Parathyroid adenoma (tissue), 2 donors: ENCODE measurements around the gene JAGN1.

ENCODE experiments used
- H2AFZ ChIP-seq: fragments of 300-600 bp; sonication (generic); one replicate; pipeline ENCODE4 v1.7.0; 2017; ENCODE audit warnings: antibody characterized with exemption, mild to moderate bottlenecking
- H3K27ac ChIP-seq: fragments of 300-600 bp; sonication (generic); one replicate; pipeline ENCODE4 v1.7.0; 2017
- H3K27me3 ChIP-seq: fragments of 300-600 bp; sonication (generic); one replicate; pipeline ENCODE4 v1.7.0; 2017; ENCODE audit warnings: low read length; ENCODE audit not compliant: control insufficient read depth, insufficient read depth
- H3K36me3 ChIP-seq: fragments of 300-600 bp; sonication (generic); one replicate; pipeline ENCODE4 v1.7.0; 2017; ENCODE audit warnings: low read length; ENCODE audit not compliant: control insufficient read depth, insufficient read depth
- H3K4me1 ChIP-seq: fragments of 300-600 bp; sonication (generic); one replicate; pipeline ENCODE4 v1.7.0; 2017; ENCODE audit warnings: control low read depth
- H3K4me2 ChIP-seq: fragments of 300-600 bp; sonication (generic); one replicate; pipeline ENCODE4 v1.7.0; 2017; ENCODE audit warnings: low read length
- H3K4me3 ChIP-seq: fragments of 300-600 bp; sonication (generic); one replicate; pipeline ENCODE4 v1.7.0; 2017; ENCODE audit warnings: low read depth, low read length
- H3K79me2 ChIP-seq: fragments of 300-600 bp; sonication (generic); one replicate; pipeline ENCODE4 v1.7.0; 2017; ENCODE audit warnings: control low read depth
- H3K9ac ChIP-seq: fragments of 300-600 bp; sonication (generic); one replicate; pipeline ENCODE4 v1.7.0; 2017; ENCODE audit warnings: mild to moderate bottlenecking
- H3K9me3 ChIP-seq: fragments of 300-600 bp; sonication (generic); one replicate; pipeline ENCODE4 v1.7.0; 2017; ENCODE audit warnings: low read length; ENCODE audit not compliant: control insufficient read depth
- TF ChIP-seq, protein P1 (sequence below): fragments of 300-600 bp; sonication (generic); IDR thresholded peaks from one replicate; pipeline ENCODE4 v1.7.0; 2017; ENCODE audit warnings: antibody characterized with exemption, mild to moderate bottlenecking
- donor health status: primary hyperparathyroidism.

JAGN1 gene

DNA sequence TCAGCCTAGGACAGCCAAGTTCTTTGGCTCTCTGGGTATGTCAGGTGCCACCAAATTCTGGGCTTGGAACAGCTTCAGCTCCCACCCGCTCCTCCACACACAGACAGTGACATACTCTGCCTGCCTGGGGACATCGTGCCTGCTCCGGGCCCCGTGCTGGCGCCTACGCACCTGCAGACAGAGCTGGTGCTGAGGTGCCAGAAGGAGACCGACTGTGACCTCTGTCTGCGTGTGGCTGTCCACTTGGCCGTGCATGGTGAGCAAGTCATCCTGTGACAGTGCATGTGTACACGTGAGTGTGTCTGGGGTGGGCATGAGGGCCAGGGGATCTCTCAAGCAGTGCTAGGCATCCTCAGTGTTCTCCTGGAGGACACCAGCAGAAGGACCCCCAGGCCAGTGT is 27.4 kb downstream of the JAGN1 start:
- peaks cover 2% of the 10 kb centered on the region for H3K79me2 ChIP-seq
- H3K4me2 ChIP-seq: peak overlapping the region; percentile 73
- no peak overlapping the region for H3K4me3 ChIP-seq
- H3K27ac ChIP-seq: peak overlapping the region; percentile 71
- H3K9ac ChIP-seq: no peak overlapping the region
- TF ChIP-seq, protein P1, sequence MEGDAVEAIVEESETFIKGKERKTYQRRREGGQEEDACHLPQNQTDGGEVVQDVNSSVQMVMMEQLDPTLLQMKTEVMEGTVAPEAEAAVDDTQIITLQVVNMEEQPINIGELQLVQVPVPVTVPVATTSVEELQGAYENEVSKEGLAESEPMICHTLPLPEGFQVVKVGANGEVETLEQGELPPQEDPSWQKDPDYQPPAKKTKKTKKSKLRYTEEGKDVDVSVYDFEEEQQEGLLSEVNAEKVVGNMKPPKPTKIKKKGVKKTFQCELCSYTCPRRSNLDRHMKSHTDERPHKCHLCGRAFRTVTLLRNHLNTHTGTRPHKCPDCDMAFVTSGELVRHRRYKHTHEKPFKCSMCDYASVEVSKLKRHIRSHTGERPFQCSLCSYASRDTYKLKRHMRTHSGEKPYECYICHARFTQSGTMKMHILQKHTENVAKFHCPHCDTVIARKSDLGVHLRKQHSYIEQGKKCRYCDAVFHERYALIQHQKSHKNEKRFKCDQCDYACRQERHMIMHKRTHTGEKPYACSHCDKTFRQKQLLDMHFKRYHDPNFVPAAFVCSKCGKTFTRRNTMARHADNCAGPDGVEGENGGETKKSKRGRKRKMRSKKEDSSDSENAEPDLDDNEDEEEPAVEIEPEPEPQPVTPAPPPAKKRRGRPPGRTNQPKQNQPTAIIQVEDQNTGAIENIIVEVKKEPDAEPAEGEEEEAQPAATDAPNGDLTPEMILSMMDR: no peak
- peaks cover 11% of the 10 kb centered on the region for H3K4me1 ChIP-seq
- H3K9me3 ChIP-seq: no peaks in the 10 kb centered on the region
- H2AFZ ChIP-seq: peak overlapping the region; percentile 89
- H3K36me3 ChIP-seq: no peaks in the 10 kb centered on the region
- no peaks in the 10 kb centered on the region for H3K27me3 ChIP-seq

DNA sequence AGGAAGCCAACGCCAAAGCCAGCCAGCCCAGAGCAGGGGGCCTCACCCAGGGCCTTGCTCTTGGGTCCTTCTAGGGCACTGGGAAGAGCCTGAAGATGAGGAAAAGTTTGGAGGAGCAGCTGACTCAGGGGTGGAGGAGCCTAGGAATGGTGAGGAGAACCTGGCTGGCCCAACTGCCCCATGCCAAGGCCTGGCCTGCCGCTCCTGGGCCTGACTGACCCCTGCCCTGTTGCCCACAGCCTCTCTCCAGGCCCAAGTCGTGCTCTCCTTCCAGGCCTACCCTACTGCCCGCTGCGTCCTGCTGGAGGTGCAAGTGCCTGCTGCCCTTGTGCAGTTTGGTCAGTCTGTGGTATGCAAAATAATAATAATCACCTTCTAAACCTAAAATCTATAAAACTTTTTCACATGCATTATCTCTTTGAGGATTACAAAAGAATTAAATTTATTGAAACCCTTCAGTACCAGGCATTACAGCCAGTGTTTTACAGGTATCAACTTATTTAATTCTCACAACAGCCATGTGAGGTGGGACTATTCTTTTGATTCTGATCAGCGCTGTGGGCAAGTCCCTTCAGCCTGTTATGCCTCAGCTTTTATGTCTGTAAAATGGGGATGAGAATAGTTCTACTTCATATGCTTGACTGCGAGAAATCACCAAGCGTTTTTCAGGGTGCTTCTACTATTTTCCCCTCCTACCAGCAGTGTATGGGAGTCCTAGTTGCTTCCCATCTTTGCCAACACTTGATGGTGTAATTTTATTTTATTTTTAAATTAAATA is 28.0 kb downstream of the JAGN1 start:
- no peak overlapping the region for H3K9ac ChIP-seq
- H3K4me3 ChIP-seq: no peak overlapping the region

DNA sequence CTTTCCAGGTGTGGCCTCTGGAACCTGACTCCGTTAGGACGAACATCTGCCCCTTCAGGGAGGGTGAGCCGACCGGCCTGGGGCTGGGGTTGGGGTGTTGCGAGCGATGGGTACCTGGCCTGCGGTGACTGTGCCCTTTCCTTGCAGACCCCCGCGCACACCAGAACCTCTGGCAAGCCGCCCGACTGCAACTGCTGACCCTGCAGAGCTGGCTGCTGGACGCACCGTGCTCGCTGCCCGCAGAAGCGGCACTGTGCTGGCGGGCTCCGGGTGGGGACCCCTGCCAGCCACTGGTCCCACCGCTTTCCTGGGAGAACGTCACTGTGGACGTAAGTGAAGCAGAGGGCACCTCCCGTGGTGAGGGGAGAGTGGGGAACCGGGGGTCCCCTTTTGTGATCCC is 37.7 kb downstream of the JAGN1 start:
- Histone ChIP-seq H3K79me2 (no peaks in the 10 kb centered on the region), H2AFZ (no peak overlapping the region), H3K4me2 (no peak overlapping the region), H3K27ac (no peak overlapping the region), H3K4me1 (no peaks in the 10 kb centered on the region), H3K4me3 (no peak overlapping the region), H3K27me3 (no peaks in the 10 kb centered on the region), H3K9me3 (no peaks in the 10 kb centered on the region), H3K36me3 (no peaks in the 10 kb centered on the region), H3K9ac (no peak overlapping the region)
- TF ChIP-seq, protein P1: no peak

More for the DNA sequence above, 28.0 kb downstream of the JAGN1 start:
- TF ChIP-seq, protein P1: no peak
- Histone ChIP-seq H2AFZ (no peak overlapping the region), H3K79me2 (peaks cover 2% of the 10 kb centered on the region), H3K9me3 (no peaks in the 10 kb centered on the region), H3K27ac (no peak overlapping the region), H3K36me3 (no peaks in the 10 kb centered on the region), H3K4me1 (peaks cover 11% of the 10 kb centered on the region), H3K27me3 (no peaks in the 10 kb centered on the region), H3K4me2 (no peak overlapping the region)

DNA sequence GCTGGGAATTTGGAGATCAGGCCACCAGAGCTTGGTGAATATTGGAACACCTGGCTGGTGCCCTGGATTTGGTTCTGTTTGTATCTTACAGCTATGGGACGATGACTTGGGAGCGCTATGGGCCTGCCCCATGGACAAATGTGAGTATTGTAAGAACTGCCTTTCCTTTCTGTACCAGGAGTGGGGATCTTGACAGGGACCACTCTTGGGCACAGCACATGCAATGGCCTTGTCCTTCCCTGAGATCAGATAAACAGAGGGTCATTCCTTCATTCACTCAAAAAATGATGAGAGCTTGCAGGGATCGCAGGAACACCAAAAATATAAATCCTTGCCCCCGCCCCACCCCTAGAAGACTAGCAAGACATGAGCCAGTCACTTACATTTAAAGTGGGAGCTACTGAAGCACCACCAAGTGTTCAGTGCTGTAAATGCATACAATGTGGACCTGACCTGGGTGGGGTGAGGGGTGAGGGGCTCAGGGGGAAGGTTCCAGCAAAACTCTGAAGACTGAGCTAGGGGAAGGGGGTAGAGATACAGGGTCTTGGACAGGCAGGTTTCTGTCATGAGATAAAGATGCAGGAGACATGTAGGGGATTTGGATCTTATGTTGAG is 40.5 kb downstream of the JAGN1 start:
- Histone ChIP-seq H3K36me3 (no peaks in the 10 kb centered on the region), H3K79me2 (peaks cover 9% of the 10 kb centered on the region), H3K4me1 (peaks cover 10% of the 10 kb centered on the region), H3K9me3 (no peaks in the 10 kb centered on the region), H3K27me3 (no peaks in the 10 kb centered on the region), H3K4me3 (no peak overlapping the region), H3K9ac (no peak overlapping the region), H3K4me2 (no peak overlapping the region), H3K27ac (no peak overlapping the region), H2AFZ (no peak overlapping the region)
- TF ChIP-seq, protein P1: no peak
